GM12878 (cell line): ENCODE data around the gene MARVELD1. TPM values are rescaled to one million over a fixed set of nuclear protein-coding genes. Genes with fewer than 3 reads are reported as not detected.

Source experiments
- ATAC-seq: fragments of 200-7000 bp; cut with Tn5 transposase; 3 replicates; pipeline ENCODE4 v1.9.1; 2020; ENCODE audit warnings: mild to moderate bottlenecking, moderate library complexity
- BruUV-seq: library from RNA; stranded (reverse); fragments of 400-500 nt; replicated peaks from 2 replicates; lab custom pipeline; 2021; lab: Mats Ljungman, UMichigan
- CTCF ChIA-PET: fragments of 300-600 bp; sonication (Branson Sonifier 250); formaldehyde crosslinking; extraction: SDS; loops from one replicate; lab custom pipeline; 2021; ENCODE audit warnings: inconsistent platforms; lab: Yijun Ruan, JAX
- POLR2A ChIA-PET: fragments of 350-600 bp; formaldehyde crosslinking; extraction: SDS; loops from one replicate; lab custom pipeline; 2021; ENCODE audit warnings: inconsistent platforms; lab: Charles Lee
- RAD21 ChIA-PET: fragments of 300-600 bp; sonication (Branson Sonifier 250); formaldehyde crosslinking; loops from one replicate; lab custom pipeline; 2023; ENCODE audit warnings: antibody characterized with exemption; ENCODE audit not compliant: unreplicated experiment; lab: Charles Lee
- SMC1A ChIA-PET: fragments of 300-600 bp; sonication (Branson Sonifier 250); formaldehyde crosslinking; loops from one replicate; lab custom pipeline; 2023; ENCODE audit not compliant: unreplicated experiment, uncharacterized antibody; lab: Charles Lee
- DNase-seq: peaks from one replicate; pipeline ENCODE4 v3.0.0-alpha.2; 2011; ENCODE audit warnings: low read depth, low spot score
- FAIRE-seq: peaks from 3 replicates; lab custom pipeline; 2011; peaks lifted over from hg19 to GRCh38; lab: Jason Lieb, UNC
- H2AFZ ChIP-seq: 2 replicates; pipeline ENCODE4 v1.6.0; 2011; ENCODE audit warnings: low read depth, low read length, control low read depth; ENCODE audit not compliant: control insufficient read depth
- H3K27ac ChIP-seq: 2 replicates; pipeline ENCODE4 v1.5.1; 2011; ENCODE audit warnings: control low read depth; ENCODE audit not compliant: control insufficient read depth, insufficient read depth
- H3K27me3 ChIP-seq, 2 experiments: replicated peaks in 1 of 2; 2 replicates each; pipeline versions ENCODE4 v1.6.0 to v1.6.1; 2011; ENCODE audit warnings: low read length in 1 of 2; ENCODE audit not compliant: control insufficient read depth in 2 of 2, insufficient read depth in 2 of 2
- H3K36me3 ChIP-seq, 2 experiments: 2 replicates each; pipeline ENCODE4 v1.5.1; 2011; ENCODE audit warnings: low read length in 1 of 2; ENCODE audit not compliant: control insufficient read depth in 2 of 2, insufficient read depth in 2 of 2
- H3K4me1 ChIP-seq: 2 replicates; pipeline ENCODE4 v1.6.1; 2011; ENCODE audit warnings: mild to moderate bottlenecking, low read length, moderate library complexity, mixed read lengths; ENCODE audit not compliant: control insufficient read depth, insufficient read depth
- H3K4me2 ChIP-seq: 2 replicates; pipeline ENCODE4 v1.6.0; 2011; ENCODE audit warnings: control low read depth; ENCODE audit not compliant: control insufficient read depth, insufficient read depth
- H3K4me3 ChIP-seq: fragments of 200-600 bp; sonication (generic); 2 replicates; pipeline ENCODE4 v1.5.1; 2016
- H3K79me2 ChIP-seq: 2 replicates; pipeline ENCODE4 v1.6.0; 2011; ENCODE audit warnings: low read length; ENCODE audit not compliant: control insufficient read depth, insufficient read depth
- H3K9ac ChIP-seq: 2 replicates; pipeline ENCODE4 v1.8.0; 2011; ENCODE audit warnings: low read length, control low read depth, mixed read lengths; ENCODE audit not compliant: control insufficient read depth, insufficient read depth
- H3K9me3 ChIP-seq: replicated peaks from 3 replicates; pipeline ENCODE4 v1.5.1; 2011; ENCODE audit warnings: mild to moderate bottlenecking, low read length; ENCODE audit not compliant: control insufficient read depth, insufficient read depth
- H4K20me1 ChIP-seq: 2 replicates; pipeline ENCODE4 v1.6.0; 2011; ENCODE audit not compliant: control insufficient read depth, insufficient read depth
- BCL11A ChIP-seq: IDR thresholded peaks from 2 replicates; pipeline ENCODE4 v1.6.1; 2011; ENCODE audit warnings: low read depth, low read length
- BMI1 ChIP-seq: fragments of 450-650 bp; IDR thresholded peaks from 2 replicates; pipeline ENCODE4 v1.6.1; 2016; ENCODE audit warnings: mild to moderate bottlenecking, moderate library complexity, borderline replicate concordance
- ESRRA ChIP-seq: IDR thresholded peaks from 2 replicates; pipeline ENCODE4 v1.6.1; 2012; ENCODE audit warnings: mild to moderate bottlenecking, low read length, improper control_type of control experiment
- NFYA ChIP-seq: IDR thresholded peaks from 2 replicates; pipeline ENCODE4 v1.6.1; 2011; ENCODE audit warnings: low read depth, mild to moderate bottlenecking, low read length, improper control_type of control experiment, borderline replicate concordance
- RBBP5 ChIP-seq: fragments of 200-600 bp; sonication (generic); conservative IDR thresholded peaks from 2 replicates; pipeline ENCODE4 v1.6.1; 2016
- WGBS: methylation state at CpG from one replicate; pipeline ENCODE4 v1.1.6; 2016; ENCODE audit warnings: low lambda C conversion rate; ENCODE audit not compliant: insufficient replicate concordance, insufficient coverage; ENCODE audit errors: missing lambda C conversion rate; 5-methylcytosine and 5-hydroxymethylcytosine counted together
- in situ Hi-C: fragments of 300-500 bp; cut with MboI; formaldehyde crosslinking; loops from 9 replicates; pipeline ENCODE4 v1.14.3; 2018; ENCODE audit warnings: mixed read lengths
- intact Hi-C: fragments of 100-400 bp; cut with micrococcal nuclease; formaldehyde crosslinking; loops from one replicate; pipeline ENCODE4 v1.14.2; 2022; ENCODE audit not compliant: unreplicated experiment
- polyA plus RNA-seq, 11 experiments: library from polyadenylated mRNA; depleted of rRNA in 4 of 11; unstranded in 6 of 11; stranded (reverse) in 5 of 11; fragments of >200 nt; fragmentation: Nextera tagmentation in 4 of 11; fragmentation: Illumina TruSeq in 1 of 11; extraction: Ambion mirVana in 4 of 11; extraction: Trizol in 1 of 11; gene quantifications; 1 replicate in 1 of 11; 2 replicates in 10 of 11; pipeline versions ENCODE4 v1.2.1 to v1.2.3, GENCODE V29; 2011 to 2016; ENCODE audit warnings: inconsistent platforms in 2 of 11, missing spikeins in 2 of 11, low read depth in 1 of 11
- total RNA-seq, 4 experiments: library from RNA; depleted of rRNA in 3 of 4; stranded (reverse); fragments of >200 nt in 3 of 4; fragmentation: Illumina TruSeq in 1 of 4; extraction: Trizol in 1 of 4; gene quantifications; 2 replicates each; pipeline versions ENCODE4 v1.2.1 to v1.2.3, GENCODE V29; 2013 to 2021
- TF ChIP-seq, protein P1 (sequence below): fragments of 450-650 bp; IDR thresholded peaks from 2 replicates; pipeline ENCODE4 v1.6.1; 2017; ENCODE audit warnings: mild to moderate bottlenecking, moderate library complexity
- TF ChIP-seq, protein P2 (sequence below): fragments of 450-650 bp; IDR thresholded peaks from 2 replicates; pipeline ENCODE4 v1.6.1; 2017; ENCODE audit warnings: mild to moderate bottlenecking

Gene MARVELD1
- total and polyA plus RNA-seq, 10 of the 15 experiments (the other 5 are each of a cell fraction or from before 2014, with no cell fraction given) = 0.54 to 8.4 (median 3.2) TPM

DNA sequence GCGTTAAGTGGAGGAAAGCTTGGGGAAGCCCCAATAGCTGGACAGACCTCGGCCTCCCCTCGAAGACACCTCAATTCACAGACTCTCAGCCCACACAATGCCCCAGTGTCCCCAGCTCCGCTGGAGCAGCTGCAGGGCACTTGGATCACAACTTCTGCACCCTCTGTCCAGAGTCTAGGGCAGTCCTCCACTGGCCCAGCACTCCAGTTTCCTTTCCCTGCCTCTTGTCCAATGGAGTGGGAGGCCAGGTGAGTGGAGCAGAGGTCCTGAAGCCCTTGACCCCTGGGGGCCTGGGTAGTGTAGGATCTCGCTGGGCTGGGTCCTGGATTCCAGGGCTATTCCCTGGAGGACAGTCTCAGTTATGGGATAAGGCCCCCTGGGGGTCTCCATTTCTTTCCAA is 46.4 kb downstream of the MARVELD1 start:
- RAD21 ChIA-PET = no interaction called here
- H4K20me1 ChIP-seq = no peaks in the 10 kb centered on the region; the same call in 1 of the 2 replicates
- CTCF ChIA-PET = interaction anchor here (1.0 to 2.1 kb wide), 5 partner anchors 8 to 281 kb away, joined by 3 to 4 read pairs (median 3); no protein-coding TSS in a partner anchor
- H3K36me3 ChIP-seq = peaks cover 23 to 26% of the 10 kb centered on the region in 2 experiments
- H3K4me3 ChIP-seq = no peak overlapping the region
- H2AFZ ChIP-seq = no peak overlapping the region
- H3K79me2 ChIP-seq = no peaks in the 10 kb centered on the region
- H3K9me3 ChIP-seq = no peaks in the 10 kb centered on the region
- no peak overlapping the region for H3K27ac ChIP-seq
- ATAC-seq (no peak), FAIRE-seq (no peak), DNase-seq (no peak)
- no peak overlapping the region for H3K4me2 ChIP-seq
- SMC1A ChIA-PET = interaction anchor here (1.0 kb wide), 1 partner anchor 13 kb away, joined by 3 read pairs; no protein-coding TSS in a partner anchor
- no peak overlapping the region for H3K9ac ChIP-seq
- intact Hi-C loops = no loop called here
- in situ Hi-C loops = no loop called here
- WGBS = 84% methylated on average over 5 of the region's 5 CpGs
- H3K27me3 ChIP-seq = no peaks in the 10 kb centered on the region
- TF ChIP-seq BCL11A = no peak
- no peak for TF ChIP-seq RBBP5
- TF ChIP-seq, protein P1, sequence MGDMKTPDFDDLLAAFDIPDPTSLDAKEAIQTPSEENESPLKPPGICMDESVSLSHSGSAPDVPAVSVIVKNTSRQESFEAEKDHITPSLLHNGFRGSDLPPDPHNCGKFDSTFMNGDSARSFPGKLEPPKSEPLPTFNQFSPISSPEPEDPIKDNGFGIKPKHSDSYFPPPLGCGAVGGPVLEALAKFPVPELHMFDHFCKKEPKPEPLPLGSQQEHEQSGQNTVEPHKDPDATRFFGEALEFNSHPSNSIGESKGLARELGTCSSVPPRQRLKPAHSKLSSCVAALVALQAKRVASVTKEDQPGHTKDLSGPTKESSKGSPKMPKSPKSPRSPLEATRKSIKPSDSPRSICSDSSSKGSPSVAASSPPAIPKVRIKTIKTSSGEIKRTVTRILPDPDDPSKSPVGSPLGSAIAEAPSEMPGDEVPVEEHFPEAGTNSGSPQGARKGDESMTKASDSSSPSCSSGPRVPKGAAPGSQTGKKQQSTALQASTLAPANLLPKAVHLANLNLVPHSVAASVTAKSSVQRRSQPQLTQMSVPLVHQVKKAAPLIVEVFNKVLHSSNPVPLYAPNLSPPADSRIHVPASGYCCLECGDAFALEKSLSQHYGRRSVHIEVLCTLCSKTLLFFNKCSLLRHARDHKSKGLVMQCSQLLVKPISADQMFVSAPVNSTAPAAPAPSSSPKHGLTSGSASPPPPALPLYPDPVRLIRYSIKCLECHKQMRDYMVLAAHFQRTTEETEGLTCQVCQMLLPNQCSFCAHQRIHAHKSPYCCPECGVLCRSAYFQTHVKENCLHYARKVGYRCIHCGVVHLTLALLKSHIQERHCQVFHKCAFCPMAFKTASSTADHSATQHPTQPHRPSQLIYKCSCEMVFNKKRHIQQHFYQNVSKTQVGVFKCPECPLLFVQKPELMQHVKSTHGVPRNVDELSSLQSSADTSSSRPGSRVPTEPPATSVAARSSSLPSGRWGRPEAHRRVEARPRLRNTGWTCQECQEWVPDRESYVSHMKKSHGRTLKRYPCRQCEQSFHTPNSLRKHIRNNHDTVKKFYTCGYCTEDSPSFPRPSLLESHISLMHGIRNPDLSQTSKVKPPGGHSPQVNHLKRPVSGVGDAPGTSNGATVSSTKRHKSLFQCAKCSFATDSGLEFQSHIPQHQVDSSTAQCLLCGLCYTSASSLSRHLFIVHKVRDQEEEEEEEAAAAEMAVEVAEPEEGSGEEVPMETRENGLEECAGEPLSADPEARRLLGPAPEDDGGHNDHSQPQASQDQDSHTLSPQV = no peak
- TF ChIP-seq, protein P2, sequence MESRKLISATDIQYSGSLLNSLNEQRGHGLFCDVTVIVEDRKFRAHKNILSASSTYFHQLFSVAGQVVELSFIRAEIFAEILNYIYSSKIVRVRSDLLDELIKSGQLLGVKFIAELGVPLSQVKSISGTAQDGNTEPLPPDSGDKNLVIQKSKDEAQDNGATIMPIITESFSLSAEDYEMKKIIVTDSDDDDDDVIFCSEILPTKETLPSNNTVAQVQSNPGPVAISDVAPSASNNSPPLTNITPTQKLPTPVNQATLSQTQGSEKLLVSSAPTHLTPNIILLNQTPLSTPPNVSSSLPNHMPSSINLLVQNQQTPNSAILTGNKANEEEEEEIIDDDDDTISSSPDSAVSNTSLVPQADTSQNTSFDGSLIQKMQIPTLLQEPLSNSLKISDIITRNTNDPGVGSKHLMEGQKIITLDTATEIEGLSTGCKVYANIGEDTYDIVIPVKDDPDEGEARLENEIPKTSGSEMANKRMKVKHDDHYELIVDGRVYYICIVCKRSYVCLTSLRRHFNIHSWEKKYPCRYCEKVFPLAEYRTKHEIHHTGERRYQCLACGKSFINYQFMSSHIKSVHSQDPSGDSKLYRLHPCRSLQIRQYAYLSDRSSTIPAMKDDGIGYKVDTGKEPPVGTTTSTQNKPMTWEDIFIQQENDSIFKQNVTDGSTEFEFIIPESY = no peak
- no peak for TF ChIP-seq NFYA
- no peak for TF ChIP-seq ESRRA
- TF ChIP-seq BMI1 = no peak
- TF ChIP-seq, all 136 proteins: peak for 0
- peaks cover 9% of the 10 kb centered on the region for H3K4me1 ChIP-seq
- BruUV-seq = no TSS peak
- POLR2A ChIA-PET = no interaction called here
